Lower leg skin (tissue), 4 donors: ENCODE data around the gene PHETA1. TPM values are rescaled to one million over a fixed set of nuclear protein-coding genes. Genes with fewer than 3 reads are reported as not detected.

ENCODE experiments used
- DNase-seq, 2 donors: peaks; one replicate each; pipeline ENCODE4 v3.0.0-alpha.2; 2019; ENCODE audit warnings: low spot score in 2 of 2
- H3K4me3 ChIP-seq: fragments of 200-600 bp; sonication (generic); 2 replicates; pipeline ENCODE4 v1.5.1; 2017; ENCODE audit warnings: mild to moderate bottlenecking, low read depth; ENCODE audit not compliant: poor library complexity, severe bottlenecking
- POLR2A ChIP-seq, 2 donors: fragments of 450-650 bp; IDR thresholded peaks; one replicate each; pipeline ENCODE4 v1.6.1; 2016 to 2017; ENCODE audit warnings: antibody characterized with exemption in 2 of 2, mild to moderate bottlenecking in 1 of 2, moderate library complexity in 1 of 2
- WGBS, 2 donors: methylation state at CpG; one replicate each; pipeline ENCODE4 v1.1.5; 2018; 5-methylcytosine and 5-hydroxymethylcytosine counted together
- intact Hi-C: fragments of 100-400 bp; cut with DNase I; formaldehyde crosslinking; loops from one replicate; pipeline ENCODE4 v1.15.0; 2023; ENCODE audit warnings: low total_unique reads
- total RNA-seq, 4 donors: library from RNA; depleted of rRNA; stranded (reverse); fragments of >200 nt; gene quantifications; one replicate each; pipeline ENCODE4 v1.1.0, GENCODE V29; 2016
- TF ChIP-seq, protein P1 (sequence below), 3 donors: fragments of 450-650 bp; IDR thresholded peaks; one replicate each; pipeline ENCODE4 v1.5.1; 2016; ENCODE audit warnings: antibody characterized with exemption in 3 of 3, mild to moderate bottlenecking in 3 of 3, moderate library complexity in 2 of 3

The PHETA1 gene
- total RNA-seq, 4 donors from 2014 or later: 18.6 to 37.3 (median 25.1) TPM

- no peak for TF ChIP-seq POLR2A (IDR thresholded peaks at IDR 0.05)
- TF ChIP-seq, protein P1, sequence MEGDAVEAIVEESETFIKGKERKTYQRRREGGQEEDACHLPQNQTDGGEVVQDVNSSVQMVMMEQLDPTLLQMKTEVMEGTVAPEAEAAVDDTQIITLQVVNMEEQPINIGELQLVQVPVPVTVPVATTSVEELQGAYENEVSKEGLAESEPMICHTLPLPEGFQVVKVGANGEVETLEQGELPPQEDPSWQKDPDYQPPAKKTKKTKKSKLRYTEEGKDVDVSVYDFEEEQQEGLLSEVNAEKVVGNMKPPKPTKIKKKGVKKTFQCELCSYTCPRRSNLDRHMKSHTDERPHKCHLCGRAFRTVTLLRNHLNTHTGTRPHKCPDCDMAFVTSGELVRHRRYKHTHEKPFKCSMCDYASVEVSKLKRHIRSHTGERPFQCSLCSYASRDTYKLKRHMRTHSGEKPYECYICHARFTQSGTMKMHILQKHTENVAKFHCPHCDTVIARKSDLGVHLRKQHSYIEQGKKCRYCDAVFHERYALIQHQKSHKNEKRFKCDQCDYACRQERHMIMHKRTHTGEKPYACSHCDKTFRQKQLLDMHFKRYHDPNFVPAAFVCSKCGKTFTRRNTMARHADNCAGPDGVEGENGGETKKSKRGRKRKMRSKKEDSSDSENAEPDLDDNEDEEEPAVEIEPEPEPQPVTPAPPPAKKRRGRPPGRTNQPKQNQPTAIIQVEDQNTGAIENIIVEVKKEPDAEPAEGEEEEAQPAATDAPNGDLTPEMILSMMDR (IDR thresholded peaks at IDR 0.05): no peak
- no peak for DNase-seq
- 57 to 59% methylated on average over 8 of the region's 8 CpGs for WGBS, 2 donors
- H3K4me3 ChIP-seq: no peak overlapping the region
- intact Hi-C loops: no loop called here
These were observed 37.8 kb downstream of the PHETA1 start for GRCh38 chr12:111330800-111331752.

DNA sequence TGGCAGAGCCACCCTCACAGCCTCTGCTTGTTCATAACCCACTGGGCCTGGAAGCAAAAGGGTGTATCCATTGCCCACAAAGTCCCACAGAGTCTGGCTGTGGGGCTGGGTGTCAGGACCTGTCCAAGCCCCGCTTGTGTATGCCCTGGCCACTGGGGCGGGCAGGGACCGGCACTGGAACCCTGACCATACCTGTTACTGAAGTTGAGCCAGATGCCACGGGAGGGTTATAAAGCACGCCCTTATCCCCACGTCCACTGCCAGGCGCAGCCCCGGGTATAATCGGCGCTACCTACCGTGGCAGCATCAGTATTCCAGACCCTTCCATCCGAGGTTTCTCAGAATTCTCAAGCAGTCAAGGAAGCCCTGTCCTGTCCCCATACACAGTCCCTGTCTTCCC, 40.8 kb downstream of the PHETA1 start:
- 85 to 88% methylated on average over 10 to 12 of the region's 12 CpGs for WGBS, 2 donors
- intact Hi-C loops: no loop called here
- no peak for DNase-seq
- H3K4me3 ChIP-seq: no peak overlapping the region
- no peak for TF ChIP-seq POLR2A (IDR thresholded peaks at IDR 0.05)
- TF ChIP-seq, protein P1 (IDR thresholded peaks at IDR 0.05): no peak

DNA sequence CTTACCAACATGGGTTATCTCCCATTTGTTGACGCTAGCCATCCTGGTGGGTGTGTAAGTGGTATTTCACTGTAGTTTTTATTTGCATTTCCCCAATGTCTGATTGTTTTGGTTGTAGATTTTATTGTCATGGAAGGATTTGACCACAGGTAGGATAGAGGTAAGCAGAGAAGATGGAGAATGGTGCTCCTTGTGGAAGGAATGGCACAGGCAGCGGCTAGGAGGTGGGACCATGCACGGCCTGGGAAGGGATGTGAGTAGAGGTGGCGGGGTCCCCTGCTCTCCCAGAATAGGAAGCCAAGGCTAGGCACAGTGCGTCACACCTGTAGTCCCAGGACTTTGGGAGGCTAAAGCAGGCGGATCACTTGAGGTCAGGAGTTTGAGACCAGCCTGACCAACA, 41.4 kb downstream of the PHETA1 start:
- intact Hi-C loops: no loop called here
- TF ChIP-seq, protein P1 (IDR thresholded peaks at IDR 0.05): no peak
- no peak for TF ChIP-seq POLR2A (IDR thresholded peaks at IDR 0.05)
- no peak for DNase-seq
- H3K4me3 ChIP-seq: no peak overlapping the region
- WGBS, 2 donors: 89 to 92% methylated on average over 6 of the region's 6 CpGs

DNA sequence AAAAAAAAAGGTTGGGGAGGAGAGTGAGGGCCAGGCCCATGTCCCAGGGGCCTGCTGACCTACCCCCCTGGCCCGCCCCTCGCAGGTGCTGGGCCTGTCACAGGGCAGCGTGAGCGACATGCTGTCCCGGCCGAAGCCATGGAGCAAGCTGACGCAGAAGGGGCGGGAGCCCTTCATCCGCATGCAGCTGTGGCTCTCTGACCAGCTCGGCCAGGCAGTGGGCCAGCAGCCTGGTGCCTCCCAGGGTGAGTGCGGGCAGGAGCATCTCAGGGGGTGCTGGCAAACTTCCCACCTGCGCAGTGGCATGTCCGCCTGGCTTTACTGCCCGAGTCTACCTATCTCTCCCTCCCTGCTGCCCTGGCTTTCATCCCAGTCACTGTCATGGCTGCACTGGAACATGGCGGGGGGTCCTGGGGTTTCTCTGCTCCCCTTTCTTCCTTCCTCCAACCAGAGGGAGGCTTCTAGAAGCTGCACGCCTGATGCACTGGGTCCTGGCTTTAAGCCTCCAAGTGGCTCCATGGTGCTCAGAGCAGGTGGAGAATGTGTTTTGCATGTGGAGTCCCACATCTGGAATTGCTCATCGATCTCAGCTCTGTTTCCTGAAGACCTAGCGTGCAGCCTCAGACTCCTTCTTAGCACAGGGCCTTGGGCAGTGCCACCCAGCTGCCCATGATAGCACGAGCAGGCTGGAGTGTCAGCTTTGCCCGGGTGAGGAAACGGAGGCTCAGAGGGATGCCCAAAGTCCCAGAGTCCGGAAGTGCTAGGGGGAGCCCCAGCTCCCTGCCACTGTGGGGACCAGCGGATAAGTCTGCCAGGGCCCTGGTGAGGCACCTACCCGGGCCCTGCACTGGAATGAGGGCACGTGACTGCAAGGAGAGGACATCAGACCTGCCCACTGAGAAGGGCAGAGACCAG, 46.3 kb downstream of the PHETA1 start:
- 69 to 71% methylated on average over 25 of the region's 25 CpGs for WGBS, 2 donors
- intact Hi-C loops: no loop called here
- no peak overlapping the region for H3K4me3 ChIP-seq
- no peak for TF ChIP-seq POLR2A (IDR thresholded peaks at IDR 0.05)
- TF ChIP-seq, protein P1 (IDR thresholded peaks at IDR 0.05): no peak
- no peak for DNase-seq

DNA sequence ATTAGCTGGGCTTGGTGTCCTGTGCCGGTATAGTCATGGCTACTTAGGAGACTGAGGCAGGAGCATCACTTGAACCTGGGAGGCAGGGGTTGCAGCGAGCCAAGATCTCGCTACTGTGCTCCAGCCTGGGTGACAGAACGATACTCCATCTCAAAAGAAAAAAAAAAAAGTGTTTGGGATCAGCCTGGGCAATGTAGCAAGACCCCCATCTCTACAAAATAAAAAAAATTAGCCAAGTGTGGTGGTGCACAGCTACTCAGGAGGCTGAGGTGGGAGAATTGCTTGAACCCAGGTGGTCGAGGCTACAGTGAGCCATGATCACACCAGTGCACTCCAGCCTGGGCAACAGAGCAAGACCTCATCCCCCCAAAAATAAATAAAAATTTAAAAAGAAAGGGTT, 47.6 kb downstream of the PHETA1 start:
- WGBS, 2 donors: 87 to 88% methylated on average over 5 of the region's 5 CpGs
- H3K4me3 ChIP-seq: no peak overlapping the region
- no peak for TF ChIP-seq POLR2A (IDR thresholded peaks at IDR 0.05)
- TF ChIP-seq, protein P1 (IDR thresholded peaks at IDR 0.05): no peak
- no peak for DNase-seq
- intact Hi-C loops: no loop called here
